Right atrium auricular region (tissue), 2 donors: Measurements from ENCODE around the gene ZNF735. TPM values are rescaled to one million over a fixed set of nuclear protein-coding genes. Genes with fewer than 3 reads are reported as not detected.
"Not testable (repeated sequence)": the region's sequence is repeated elsewhere in the genome, so short reads cannot be mapped to it uniquely, and the experiment has no call there.

Experiments used
- DNase-seq: peaks from one replicate; pipeline ENCODE4 v3.0.0-alpha.2; 2019; ENCODE audit warnings: low spot score
- H3K27ac ChIP-seq, 2 donors: fragments of 200-600 bp; sonication (generic); 1 replicate in 1 of 2; 2 replicates in 1 of 2; pipeline ENCODE4 v1.5.1; 2016 to 2019
- H3K27me3 ChIP-seq, 2 donors: fragments of 200-600 bp; sonication (generic); one replicate each; pipeline versions ENCODE4 v1.5.1 to v1.6.0; 2017 to 2019
- H3K36me3 ChIP-seq: fragments of 200-600 bp; sonication (generic); one replicate; pipeline ENCODE4 v1.5.1; 2016
- H3K4me1 ChIP-seq, 2 donors: fragments of 200-600 bp; sonication (generic); one replicate each; pipeline versions ENCODE4 v1.5.1 to v1.6.0; 2017 to 2019
- H3K4me3 ChIP-seq, 2 donors: fragments of 200-600 bp; sonication (generic); 1 replicate in 1 of 2; 2 replicates in 1 of 2; pipeline ENCODE4 v1.5.1; 2017 to 2019; ENCODE audit warnings: mild to moderate bottlenecking in 1 of 2, moderate library complexity in 1 of 2
- H3K9me3 ChIP-seq, 2 donors: fragments of 200-600 bp; sonication (generic); one replicate each; pipeline ENCODE4 v1.5.1; 2019
- total RNA-seq, 2 donors: library from RNA; depleted of rRNA; stranded (reverse); fragments of >200 nt; gene quantifications; one replicate each; pipeline ENCODE4 v1.1.0, GENCODE V29; 2016
- TF ChIP-seq, protein P1 (sequence below), 2 donors: fragments of 200-600 bp; sonication (generic); IDR thresholded peaks; one replicate each; pipeline ENCODE4 v1.5.1; 2019; ENCODE audit warnings: antibody characterized with exemption in 2 of 2

Gene ZNF735
- total RNA-seq = not detected

DNA sequence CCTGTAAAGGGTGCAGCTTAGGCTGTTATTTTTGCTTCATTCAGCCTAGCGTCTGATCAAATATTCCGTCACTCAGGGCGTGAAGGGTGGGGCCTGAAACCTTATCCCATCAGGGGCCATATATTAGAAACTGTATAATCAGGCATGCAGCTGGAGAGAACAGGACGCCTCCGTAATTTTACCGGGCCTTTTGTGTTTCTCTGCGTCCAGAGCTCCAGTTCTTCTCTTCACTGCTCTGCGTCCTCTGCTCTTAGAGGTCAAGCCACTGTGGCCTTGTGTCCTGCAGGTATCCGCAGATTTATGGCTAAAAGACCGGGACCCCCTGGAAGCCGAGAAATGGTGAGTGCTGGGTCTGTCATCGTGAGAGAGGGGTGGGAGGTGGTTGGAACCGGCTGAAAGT, at the start of gene ZNF735:
TSS of gene ZNF735 (plus strand) at position 301 of the 400 bp plus-strand sequence. CDS start at position 301, 0 bp downstream.
- H3K36me3 ChIP-seq = no peaks in the 10 kb centered on the region
- no peak within 1 kb of the TSS for H3K27ac ChIP-seq
- no peak within 1 kb of the TSS for H3K4me3 ChIP-seq
- no peak for DNase-seq
- H3K27me3 ChIP-seq = no peaks in the 10 kb centered on the region
- H3K9me3 ChIP-seq = no peaks in the 10 kb centered on the region
- TF ChIP-seq, protein P1, sequence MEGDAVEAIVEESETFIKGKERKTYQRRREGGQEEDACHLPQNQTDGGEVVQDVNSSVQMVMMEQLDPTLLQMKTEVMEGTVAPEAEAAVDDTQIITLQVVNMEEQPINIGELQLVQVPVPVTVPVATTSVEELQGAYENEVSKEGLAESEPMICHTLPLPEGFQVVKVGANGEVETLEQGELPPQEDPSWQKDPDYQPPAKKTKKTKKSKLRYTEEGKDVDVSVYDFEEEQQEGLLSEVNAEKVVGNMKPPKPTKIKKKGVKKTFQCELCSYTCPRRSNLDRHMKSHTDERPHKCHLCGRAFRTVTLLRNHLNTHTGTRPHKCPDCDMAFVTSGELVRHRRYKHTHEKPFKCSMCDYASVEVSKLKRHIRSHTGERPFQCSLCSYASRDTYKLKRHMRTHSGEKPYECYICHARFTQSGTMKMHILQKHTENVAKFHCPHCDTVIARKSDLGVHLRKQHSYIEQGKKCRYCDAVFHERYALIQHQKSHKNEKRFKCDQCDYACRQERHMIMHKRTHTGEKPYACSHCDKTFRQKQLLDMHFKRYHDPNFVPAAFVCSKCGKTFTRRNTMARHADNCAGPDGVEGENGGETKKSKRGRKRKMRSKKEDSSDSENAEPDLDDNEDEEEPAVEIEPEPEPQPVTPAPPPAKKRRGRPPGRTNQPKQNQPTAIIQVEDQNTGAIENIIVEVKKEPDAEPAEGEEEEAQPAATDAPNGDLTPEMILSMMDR (IDR thresholded peaks at IDR 0.05) = no peak
- H3K4me1 ChIP-seq = no peaks in the 10 kb centered on the region

DNA sequence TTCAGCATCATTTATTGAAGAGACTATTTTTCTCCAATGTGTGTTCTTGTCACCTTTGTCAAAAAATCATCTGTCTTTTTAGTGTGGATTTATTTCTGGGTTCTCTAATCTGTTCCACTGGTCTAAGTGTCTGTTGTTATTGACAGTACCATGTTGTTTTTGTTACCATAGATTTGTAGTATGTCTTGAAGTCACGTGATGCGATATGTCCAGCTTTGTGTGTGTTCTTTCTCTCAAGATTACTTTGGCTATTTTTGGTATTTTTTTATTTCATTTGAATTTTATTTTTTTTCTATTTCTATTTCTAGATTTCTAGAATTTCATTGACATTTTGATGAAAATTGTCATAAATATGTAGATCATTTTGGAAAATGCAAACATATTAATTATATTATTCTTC, 36.0 kb upstream of the ZNF735 start:
- H3K27ac ChIP-seq, H3K36me3 ChIP-seq, H3K4me1 ChIP-seq, H3K9me3 ChIP-seq, H3K27me3 ChIP-seq, DNase-seq, H3K4me3 ChIP-seq: not testable (repeated sequence)

DNA sequence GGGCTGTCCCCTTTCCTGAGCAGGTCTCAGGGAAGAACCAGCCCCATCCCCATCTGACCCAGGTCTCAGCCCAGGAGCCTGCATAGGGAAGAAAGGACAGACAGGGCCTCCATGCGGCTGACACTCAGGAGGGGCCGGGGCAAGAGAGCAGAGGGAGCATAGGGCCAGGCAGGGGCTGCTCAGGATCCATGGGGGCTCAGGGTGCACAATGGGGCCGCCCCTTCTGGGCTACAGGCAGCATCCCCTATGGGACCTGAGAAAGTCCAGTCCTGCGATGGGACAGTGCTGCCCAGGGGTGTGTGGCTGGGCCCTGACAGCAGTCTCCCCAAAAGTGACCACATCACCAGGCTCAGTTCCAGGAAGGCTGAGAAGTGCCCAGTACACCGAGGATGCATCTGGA, 32.7 kb upstream of the ZNF735 start:
- H3K27me3 ChIP-seq = no peaks in the 10 kb centered on the region
- no peak overlapping the region for H3K4me3 ChIP-seq
- no peaks in the 10 kb centered on the region for H3K4me1 ChIP-seq
- DNase-seq = no peak
- TF ChIP-seq, protein P1 (IDR thresholded peaks at IDR 0.05) = no peak
- H3K9me3 ChIP-seq = no peaks in the 10 kb centered on the region
- no peaks in the 10 kb centered on the region for H3K36me3 ChIP-seq
- H3K27ac ChIP-seq = no peak overlapping the region

DNA sequence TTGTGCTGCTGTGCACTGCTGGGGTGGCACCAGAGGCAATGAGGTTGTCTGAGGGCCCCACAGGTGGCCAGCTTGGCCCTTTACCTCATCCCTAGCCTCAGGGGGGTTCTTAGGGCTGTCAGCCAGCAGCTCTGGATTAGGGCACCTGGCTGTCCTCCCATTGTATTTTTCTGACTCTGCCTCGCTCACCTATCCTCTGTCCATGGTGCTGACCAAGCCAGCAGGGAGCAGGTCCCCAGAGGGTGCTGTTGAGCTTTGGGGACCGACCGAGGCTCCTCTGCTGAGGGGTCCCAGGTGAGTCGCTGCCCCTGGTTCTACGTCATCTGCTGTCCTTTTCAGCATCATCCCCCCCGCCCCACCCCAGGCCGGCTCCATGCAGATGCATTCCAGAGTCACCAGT, 32.1 kb upstream of the ZNF735 start:
- no peak for DNase-seq
- H3K4me3 ChIP-seq = no peak overlapping the region
- TF ChIP-seq, protein P1 (IDR thresholded peaks at IDR 0.05) = no peak
- no peaks in the 10 kb centered on the region for H3K9me3 ChIP-seq
- no peaks in the 10 kb centered on the region for H3K36me3 ChIP-seq
- H3K4me1 ChIP-seq = no peaks in the 10 kb centered on the region
- no peaks in the 10 kb centered on the region for H3K27me3 ChIP-seq
- H3K27ac ChIP-seq = no peak overlapping the region

- TF ChIP-seq, protein P1 (IDR thresholded peaks at IDR 0.05) = peak in 1 of 2 donors; percentile 54
- no peak overlapping the region for H3K27ac ChIP-seq
- H3K27me3 ChIP-seq = peaks cover 0 to 5% of the 10 kb centered on the region in 2 donors
- H3K4me3 ChIP-seq = no peak overlapping the region
- DNase-seq = no peak
- no peaks in the 10 kb centered on the region for H3K36me3 ChIP-seq
- H3K4me1 ChIP-seq = peaks cover 0 to 9% of the 10 kb centered on the region in 2 donors
- H3K9me3 ChIP-seq = peaks cover 0 to 8% of the 10 kb centered on the region in 2 donors
Measured at GRCh38 chr7:64180989-64181388, 26.0 kb upstream of the ZNF735 start.

DNA sequence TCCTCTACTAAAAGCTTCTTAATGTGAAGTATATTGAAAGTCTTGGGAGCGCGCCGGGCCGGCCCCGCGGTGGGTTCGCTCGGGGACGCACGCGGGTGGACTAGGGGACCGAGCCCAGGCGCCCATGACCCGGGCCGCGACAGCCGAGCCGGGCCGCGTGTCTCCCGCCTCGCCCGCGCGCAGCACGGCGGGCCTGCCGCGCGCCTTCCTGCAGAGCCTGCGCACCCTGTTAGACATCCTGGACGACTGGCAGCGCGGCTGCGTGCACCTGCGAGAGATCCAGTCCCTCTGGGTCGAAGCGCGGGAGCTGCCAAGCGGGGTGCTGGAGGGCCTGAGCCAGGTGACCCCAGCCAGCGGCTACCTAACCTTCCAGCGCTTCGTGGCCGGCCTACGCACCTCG, 25.4 kb upstream of the ZNF735 start:
- Histone ChIP-seq H3K4me1 (peaks cover 0 to 9% of the 10 kb centered on the region in 2 donors), H3K36me3 (no peaks in the 10 kb centered on the region), H3K27me3 (peaks cover 0 to 5% of the 10 kb centered on the region in 2 donors), H3K9me3 (peaks cover 0 to 12% of the 10 kb centered on the region in 2 donors), H3K4me3 (no peak overlapping the region), H3K27ac (no peak overlapping the region)
- TF ChIP-seq, protein P1 (IDR thresholded peaks at IDR 0.05) = no peak
- DNase-seq = no peak
